HepG2 (cell line): ENCODE measurements around the gene NAT14. TPM values are rescaled to one million over a fixed set of nuclear protein-coding genes. Genes with fewer than 3 reads are reported as not detected.

ENCODE experiments used
- ASH2L ChIP-seq: fragments of 300-600, 200-600 bp; sonication (generic); IDR thresholded peaks from 2 replicates; pipeline ENCODE4 v1.7.0; 2017; ENCODE audit warnings: low read depth, mild to moderate bottlenecking, moderate library complexity, mixed read lengths, low read length; ENCODE audit not compliant: insufficient read length
- CBX2 ChIP-seq, 2 experiments: fragments of 200-600 bp in 1 of 2; sonication (generic); formaldehyde crosslinking in 1 of 2; IDR thresholded peaks; 2 replicates each; pipeline versions ENCODE4 v1.7.0 to v1.8.1; 2018 to 2022; ENCODE audit warnings: low read depth in 2 of 2, low read length in 1 of 2, mild to moderate bottlenecking in 1 of 2, missing genetic modification reagents in 1 of 2
- HHEX ChIP-seq: IDR thresholded peaks from 2 replicates; pipeline ENCODE4 v1.6.1; 2016; ENCODE audit warnings: control low read depth
- KIAA2018 ChIP-seq: sonication (generic); formaldehyde crosslinking; IDR thresholded peaks from 2 replicates; pipeline ENCODE4 v1.5.0; 2020; ENCODE audit warnings: mild to moderate bottlenecking, missing genetic modification reagents, borderline replicate concordance
- MAFF ChIP-seq: IDR thresholded peaks from 2 replicates; pipeline ENCODE4 v1.6.1; 2011; ENCODE audit warnings: low read depth, low read length, improper control_type of control experiment
- MYPOP ChIP-seq: sonication (generic); formaldehyde crosslinking; IDR thresholded peaks from 2 replicates; pipeline ENCODE4 v1.8.1; 2023; ENCODE audit warnings: mild to moderate bottlenecking, moderate library complexity, missing genetic modification reagents
- NFATC3 ChIP-seq: sonication (generic); formaldehyde crosslinking; IDR thresholded peaks from 2 replicates; pipeline ENCODE4 v1.5.1; 2020; ENCODE audit warnings: mild to moderate bottlenecking, missing genetic modification reagents
- NPAS2 ChIP-seq: sonication (generic); formaldehyde crosslinking; IDR thresholded peaks from 2 replicates; pipeline ENCODE4 v1.8.0; 2022; ENCODE audit warnings: mild to moderate bottlenecking, missing genetic modification reagents, borderline replicate concordance
- PHF8 ChIP-seq: sonication (generic); formaldehyde crosslinking; IDR thresholded peaks from 2 replicates; pipeline ENCODE4 v1.5.0; 2020; ENCODE audit warnings: missing genetic modification reagents
- ZBTB14 ChIP-seq: sonication (generic); formaldehyde crosslinking; IDR thresholded peaks from 2 replicates; pipeline ENCODE4 v1.4.0; 2020; ENCODE audit warnings: missing genetic modification reagents
- ZEB1 ChIP-seq: IDR thresholded peaks from 2 replicates; pipeline ENCODE4 v1.6.1; 2012; ENCODE audit warnings: mild to moderate bottlenecking, low read depth, inconsistent platforms; ENCODE audit not compliant: insufficient replicate concordance
- ZKSCAN8 ChIP-seq: IDR thresholded peaks from 2 replicates; pipeline ENCODE4 v1.6.1; 2016; ENCODE audit warnings: borderline replicate concordance, missing genetic modification reagents, missing compliant biosample characterization
- ZNF333 ChIP-seq: sonication (generic); formaldehyde crosslinking; IDR thresholded peaks from 2 replicates; pipeline ENCODE4 v1.4.0; 2020; ENCODE audit warnings: mild to moderate bottlenecking, missing genetic modification reagents, borderline replicate concordance
- ZNF446 ChIP-seq: sonication (generic); formaldehyde crosslinking; IDR thresholded peaks from 2 replicates; pipeline ENCODE4 v1.5.0; 2020; ENCODE audit warnings: mild to moderate bottlenecking, missing genetic modification reagents
- ZNF644 ChIP-seq: IDR thresholded peaks from 2 replicates; pipeline ENCODE4 v1.6.1; 2016; ENCODE audit warnings: low read depth
- ZNF879 ChIP-seq: sonication (generic); formaldehyde crosslinking; IDR thresholded peaks from 2 replicates; pipeline ENCODE4 v1.8.1; 2023; ENCODE audit warnings: missing genetic modification reagents
- polyA plus RNA-seq, 8 experiments: library from polyadenylated mRNA; depleted of rRNA in 3 of 8; stranded (reverse) in 7 of 8; unstranded in 1 of 8; fragments of >200 nt; fragmentation: Illumina TruSeq in 4 of 8; extraction: Trizol in 4 of 8; gene quantifications; 2 replicates each; pipeline versions ENCODE4 v1.2.1 to v1.2.3, GENCODE V29; 2011 to 2016; ENCODE audit warnings: low read depth in 4 of 8, missing spikeins in 1 of 8, mixed read lengths in 1 of 8; ENCODE audit not compliant: insufficient read depth in 1 of 8
- total RNA-seq, 5 experiments: library from RNA; depleted of rRNA; stranded (reverse); fragments of >200 nt; fragmentation: Illumina TruSeq; extraction: Trizol; gene quantifications; 2 replicates each; pipeline ENCODE4 v1.2.3, GENCODE V29; 2016; ENCODE audit warnings: low read depth in 1 of 5
- TF ChIP-seq, protein P1 (sequence below): sonication (generic); formaldehyde crosslinking; IDR thresholded peaks from 2 replicates; pipeline ENCODE4 v1.4.0; 2020; ENCODE audit warnings: missing genetic modification reagents, borderline replicate concordance

Gene NAT14
- total and polyA plus RNA-seq, 2 of the 13 experiments (the other 11 are each of a cell fraction or from before 2014, with no cell fraction given) = 20.7 to 22.3 TPM

DNA sequence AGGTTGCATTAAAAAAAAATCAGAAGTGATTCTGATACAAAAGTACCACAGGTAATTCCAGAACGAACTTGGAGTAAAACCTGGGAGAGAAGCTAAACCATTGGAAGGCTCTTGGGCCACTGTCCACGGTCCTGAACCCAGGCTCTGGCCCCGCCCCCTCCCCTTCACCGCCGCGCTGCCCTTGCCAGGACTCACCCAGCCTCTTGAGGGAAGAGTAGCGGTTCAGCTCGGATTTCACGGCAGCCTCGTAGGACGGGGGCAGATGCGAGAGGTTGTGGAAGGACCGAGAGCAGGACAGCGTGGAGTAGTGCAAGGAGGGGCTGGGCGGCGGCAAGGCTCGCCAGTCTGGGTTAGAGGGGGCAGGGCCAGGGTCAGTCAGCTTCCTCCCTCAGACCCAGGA, 47.6 kb upstream of the NAT14 start (continued):
- TF ChIP-seq, protein P1, sequence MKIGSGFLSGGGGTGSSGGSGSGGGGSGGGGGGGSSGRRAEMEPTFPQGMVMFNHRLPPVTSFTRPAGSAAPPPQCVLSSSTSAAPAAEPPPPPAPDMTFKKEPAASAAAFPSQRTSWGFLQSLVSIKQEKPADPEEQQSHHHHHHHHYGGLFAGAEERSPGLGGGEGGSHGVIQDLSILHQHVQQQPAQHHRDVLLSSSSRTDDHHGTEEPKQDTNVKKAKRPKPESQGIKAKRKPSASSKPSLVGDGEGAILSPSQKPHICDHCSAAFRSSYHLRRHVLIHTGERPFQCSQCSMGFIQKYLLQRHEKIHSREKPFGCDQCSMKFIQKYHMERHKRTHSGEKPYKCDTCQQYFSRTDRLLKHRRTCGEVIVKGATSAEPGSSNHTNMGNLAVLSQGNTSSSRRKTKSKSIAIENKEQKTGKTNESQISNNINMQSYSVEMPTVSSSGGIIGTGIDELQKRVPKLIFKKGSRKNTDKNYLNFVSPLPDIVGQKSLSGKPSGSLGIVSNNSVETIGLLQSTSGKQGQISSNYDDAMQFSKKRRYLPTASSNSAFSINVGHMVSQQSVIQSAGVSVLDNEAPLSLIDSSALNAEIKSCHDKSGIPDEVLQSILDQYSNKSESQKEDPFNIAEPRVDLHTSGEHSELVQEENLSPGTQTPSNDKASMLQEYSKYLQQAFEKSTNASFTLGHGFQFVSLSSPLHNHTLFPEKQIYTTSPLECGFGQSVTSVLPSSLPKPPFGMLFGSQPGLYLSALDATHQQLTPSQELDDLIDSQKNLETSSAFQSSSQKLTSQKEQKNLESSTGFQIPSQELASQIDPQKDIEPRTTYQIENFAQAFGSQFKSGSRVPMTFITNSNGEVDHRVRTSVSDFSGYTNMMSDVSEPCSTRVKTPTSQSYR (CRISPR knock-in tag) = peak; percentile 52; the same call in 1 of the 2 replicates
- TF ChIP-seq HHEX (CRISPR knock-in tag) (no peak), MAFF (no peak), KIAA2018 (CRISPR knock-in tag) (no peak), PHF8 (CRISPR knock-in tag) (no peak), ASH2L (no peak), NFATC3 (CRISPR knock-in tag) (no peak), NPAS2 (CRISPR knock-in tag) (no peak), ZNF644 (peak; percentile 78), ZKSCAN8 (CRISPR knock-in tag) (no peak), MYPOP (CRISPR knock-in tag) (0 out of 2 replicates have a peak, but pooled peaks have one; percentile 36), ZNF879 (no peak), ZEB1 (no peak), CBX2 (IDR thresholded peaks at IDR 0.05; ENCODE audit: low read depth, low read length) (no peak), CBX2 (CRISPR knock-in tag; IDR thresholded peaks at IDR 0.05; ENCODE audit: low read depth) (no peak), ZNF333 (CRISPR knock-in tag) (no peak), ZNF446 (CRISPR knock-in tag) (peak; percentile 90), ZBTB14 (no peak)
